IPS-15b (cell line): ENCODE results near the gene TAB2.
"Not testable (repeated sequence)": the region's sequence is repeated elsewhere in the genome, so short reads cannot be mapped to it uniquely, and the experiment has no call there.

ENCODE experiments used
- H3K27me3 ChIP-seq: one replicate; pipeline ENCODE4 v1.6.1; 2013; ENCODE audit warnings: low read length; ENCODE audit not compliant: control insufficient read depth, insufficient read depth
- H3K36me3 ChIP-seq: one replicate; pipeline ENCODE4 v1.6.1; 2013; ENCODE audit warnings: low read length; ENCODE audit not compliant: control insufficient read depth, insufficient read depth
- H3K4me1 ChIP-seq: one replicate; pipeline ENCODE4 v1.6.1; 2013; ENCODE audit warnings: mild to moderate bottlenecking, low read length; ENCODE audit not compliant: control insufficient read depth, insufficient read depth
- H3K4me3 ChIP-seq: one replicate; pipeline ENCODE4 v1.5.1; 2013; ENCODE audit warnings: low read depth, low read length
- H3K9ac ChIP-seq: one replicate; pipeline ENCODE4 v1.6.1; 2013; ENCODE audit warnings: low read depth, mild to moderate bottlenecking, low read length
- H3K9me3 ChIP-seq: one replicate; pipeline ENCODE4 v1.6.1; 2013; ENCODE audit warnings: mild to moderate bottlenecking, low read length; ENCODE audit not compliant: control insufficient read depth, insufficient read depth

The TAB2 gene

DNA sequence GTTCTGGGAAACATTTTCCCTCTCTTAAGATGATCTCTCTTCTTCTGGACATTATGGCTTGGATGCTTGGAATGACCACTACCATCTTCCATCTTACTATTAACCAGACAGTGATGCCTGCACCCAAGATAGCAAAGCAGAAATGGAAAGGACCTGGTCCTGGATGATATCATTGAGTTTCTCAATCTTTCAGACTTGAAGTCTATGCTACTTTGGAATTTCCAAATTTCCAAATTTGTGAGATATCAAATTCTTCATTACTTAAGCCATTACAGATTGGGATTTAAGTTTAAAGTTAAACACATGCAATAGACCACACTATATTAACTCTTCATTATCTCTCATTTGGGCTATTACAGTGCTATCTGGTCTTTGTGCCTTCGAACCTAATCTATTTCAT is 3.7 kb upstream of the TAB2 start:
- H3K9ac ChIP-seq, result no peak overlapping the region
- H3K9me3 ChIP-seq, result no peaks in the 10 kb centered on the region
- H3K4me1 ChIP-seq, result no peaks in the 10 kb centered on the region
- no peaks in the 10 kb centered on the region for H3K36me3 ChIP-seq
- H3K4me3 ChIP-seq, result no peak overlapping the region
- no peaks in the 10 kb centered on the region for H3K27me3 ChIP-seq

DNA sequence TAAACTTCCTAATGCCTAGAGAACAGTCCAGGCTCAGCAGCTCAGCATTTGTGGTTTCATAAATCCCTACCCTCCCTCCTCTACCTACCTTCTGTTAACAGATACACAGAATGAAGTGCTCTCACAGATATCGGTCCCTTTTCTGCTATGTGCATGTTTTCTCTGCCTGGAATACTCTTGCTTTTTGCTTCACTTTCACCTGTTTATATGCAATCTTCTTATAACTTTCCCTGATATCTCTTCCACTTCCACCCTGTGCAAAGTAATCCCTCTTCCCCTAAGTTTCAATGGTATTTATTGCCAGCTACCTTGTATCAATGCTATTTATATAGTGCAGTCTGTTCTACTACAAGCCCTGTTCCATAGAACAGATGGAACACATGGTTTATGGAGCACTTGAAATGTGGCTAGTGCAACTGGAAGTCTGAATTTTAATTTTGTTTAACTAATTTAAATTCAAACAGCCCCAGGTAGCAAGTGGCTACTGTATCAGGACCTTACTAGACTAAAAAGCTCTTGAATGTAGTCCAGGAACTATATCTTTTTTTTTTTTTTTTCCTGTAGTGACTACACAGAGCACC is 3.1 kb upstream of the TAB2 start:
- no peak overlapping the region for H3K4me3 ChIP-seq

GRCh38 chr6:149316108-149316727 is 1.3 kb upstream of the TAB2 start:
- Histone ChIP-seq H3K9ac (peak overlapping the region; percentile 83), H3K27me3 (no peaks in the 10 kb centered on the region), H3K9me3 (no peaks in the 10 kb centered on the region), H3K36me3 (no peaks in the 10 kb centered on the region), H3K4me3 (peak overlapping the region; percentile 71), H3K4me1 (peaks cover 7% of the 10 kb centered on the region)

More for the DNA sequence above, 3.1 kb upstream of the TAB2 start:
- no peaks in the 10 kb centered on the region for H3K9me3 ChIP-seq
- H3K27me3 ChIP-seq, result no peaks in the 10 kb centered on the region
- H3K4me1 ChIP-seq, result peaks cover 3% of the 10 kb centered on the region
- no peak overlapping the region for H3K9ac ChIP-seq
- H3K36me3 ChIP-seq, result no peaks in the 10 kb centered on the region

GRCh38 chr6:149316740-149317643 is 520 bp upstream of the TAB2 start:
- no peaks in the 10 kb centered on the region for H3K27me3 ChIP-seq
- H3K9ac ChIP-seq, result peak overlapping the region; percentile 83
- no peaks in the 10 kb centered on the region for H3K36me3 ChIP-seq
- peaks cover 7% of the 10 kb centered on the region for H3K4me1 ChIP-seq
- H3K4me3 ChIP-seq, result peak overlapping the region; percentile 71
- no peaks in the 10 kb centered on the region for H3K9me3 ChIP-seq

- H3K9me3 ChIP-seq, result no peaks in the 10 kb centered on the region
- H3K4me1 ChIP-seq, result peaks cover 11% of the 10 kb centered on the region
- H3K9ac ChIP-seq, result peak overlapping the region; percentile 38
- H3K4me3 ChIP-seq, result peak overlapping the region; percentile 62
- H3K27me3 ChIP-seq, result no peaks in the 10 kb centered on the region
- no peaks in the 10 kb centered on the region for H3K36me3 ChIP-seq
These were observed 1.2 kb downstream of the TAB2 start for GRCh38 chr6:149318581-149319286.

- Histone ChIP-seq H3K27me3 (no peaks in the 10 kb centered on the region), H3K9ac (peak overlapping the region; percentile 38), H3K36me3 (no peaks in the 10 kb centered on the region), H3K9me3 (no peaks in the 10 kb centered on the region), H3K4me1 (peaks cover 11% of the 10 kb centered on the region), H3K4me3 (peak overlapping the region; percentile 62)
These were observed 1.9 kb downstream of the TAB2 start for GRCh38 chr6:149319422-149319821.

GRCh38 chr6:149320016-149320415 is 2.5 kb downstream of the TAB2 start:
- Histone ChIP-seq H3K4me3 (peak overlapping the region; percentile 62), H3K4me1 (peaks cover 11% of the 10 kb centered on the region), H3K9ac (peak overlapping the region; percentile 32)
- H3K36me3 ChIP-seq, H3K9me3 ChIP-seq, H3K27me3 ChIP-seq: not testable (repeated sequence)

- no peaks in the 10 kb centered on the region for H3K36me3 ChIP-seq
- H3K9me3 ChIP-seq, result no peaks in the 10 kb centered on the region
- no peak overlapping the region for H3K4me3 ChIP-seq
- no peak overlapping the region for H3K9ac ChIP-seq
- peaks cover 11% of the 10 kb centered on the region for H3K4me1 ChIP-seq
- no peaks in the 10 kb centered on the region for H3K27me3 ChIP-seq
These were observed 3.3 kb downstream of the TAB2 start for GRCh38 chr6:149320796-149321195.

DNA sequence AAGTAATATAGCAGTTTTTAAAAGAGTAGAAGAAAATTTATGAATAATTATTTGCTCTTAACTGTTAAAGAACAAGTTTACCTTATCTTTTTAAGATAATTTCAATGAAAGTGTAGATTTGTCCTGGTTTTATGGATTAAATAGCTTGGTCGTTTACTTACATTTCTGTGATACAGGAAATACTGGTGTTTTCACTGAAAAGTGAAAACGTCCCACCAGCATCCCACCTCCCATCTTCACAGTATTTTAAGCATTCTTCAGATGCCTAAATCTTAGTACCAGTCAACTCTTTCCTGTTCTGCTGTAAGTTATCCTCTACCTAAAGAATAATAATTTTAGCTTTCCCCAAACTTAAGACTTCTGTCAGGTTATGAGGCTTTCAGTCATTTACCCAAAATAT is 5.8 kb downstream of the TAB2 start:
- Histone ChIP-seq H3K9ac (no peak overlapping the region), H3K36me3 (no peaks in the 10 kb centered on the region), H3K27me3 (no peaks in the 10 kb centered on the region), H3K4me3 (no peak overlapping the region), H3K9me3 (no peaks in the 10 kb centered on the region), H3K4me1 (peaks cover 11% of the 10 kb centered on the region)

DNA sequence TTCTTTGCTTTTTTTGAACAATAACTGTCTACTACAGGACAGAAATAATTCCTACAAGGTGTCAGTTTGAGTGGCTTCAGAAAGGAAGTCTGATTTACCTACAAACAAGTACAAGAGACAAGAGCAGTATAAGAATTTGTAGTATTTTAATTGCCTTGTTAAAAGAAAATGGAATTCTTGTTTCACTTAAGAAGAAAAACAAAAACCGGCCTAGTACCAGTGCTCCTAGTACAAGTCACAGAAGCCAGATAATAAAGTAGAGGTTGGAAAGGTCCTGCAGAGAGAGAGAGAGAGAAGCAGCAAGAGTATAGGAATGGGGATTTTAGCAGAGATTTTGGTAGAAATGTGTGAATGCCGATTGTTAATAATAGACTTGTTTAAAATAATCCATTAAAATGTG is 6.4 kb downstream of the TAB2 start:
- no peaks in the 10 kb centered on the region for H3K36me3 ChIP-seq
- no peaks in the 10 kb centered on the region for H3K9me3 ChIP-seq
- H3K4me1 ChIP-seq, result peaks cover 15% of the 10 kb centered on the region
- no peak overlapping the region for H3K4me3 ChIP-seq
- H3K9ac ChIP-seq, result no peak overlapping the region
- H3K27me3 ChIP-seq, result no peaks in the 10 kb centered on the region

DNA sequence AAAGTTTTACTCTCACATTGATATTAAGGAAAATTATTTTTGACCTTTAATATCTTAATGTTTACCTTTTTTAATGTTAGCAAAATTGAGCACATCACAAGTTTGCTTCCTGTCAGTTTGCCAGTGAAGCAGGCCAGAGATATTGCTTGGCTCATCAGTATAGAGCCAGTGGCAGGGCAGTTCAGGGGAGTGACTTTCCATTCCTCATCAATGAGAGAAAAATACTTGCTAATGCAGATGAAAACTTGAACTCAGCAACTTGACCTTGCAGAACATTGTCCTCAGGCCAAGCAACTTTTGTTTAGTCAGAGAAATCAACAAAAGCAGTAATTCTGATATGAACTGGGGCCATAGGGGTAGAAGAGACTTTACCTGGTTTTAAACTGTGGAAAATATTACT is 6.9 kb downstream of the TAB2 start:
- no peaks in the 10 kb centered on the region for H3K36me3 ChIP-seq
- H3K4me1 ChIP-seq, result peaks cover 17% of the 10 kb centered on the region
- H3K9ac ChIP-seq, result no peak overlapping the region
- no peaks in the 10 kb centered on the region for H3K9me3 ChIP-seq
- no peaks in the 10 kb centered on the region for H3K27me3 ChIP-seq
- no peak overlapping the region for H3K4me3 ChIP-seq
